ENCODE results near the gene ZBTB46. TPM values are rescaled to one million over a fixed set of nuclear protein-coding genes. Genes with fewer than 3 reads are reported as not detected.

ZBTB46 gene
- total RNA-seq, 4 donors from 2014 or later = 11.5 to 20.4 (median 12.6) TPM

GRCh38 chr20:63754008-63754407 is 77.1 kb downstream of the ZBTB46 start:
- peaks cover 0 to 22% (median 0%) of the 10 kb centered on the region in 3 donors for H3K36me3 ChIP-seq
- no peaks in the 10 kb centered on the region for H3K9me3 ChIP-seq
- 78 to 85% methylated on average over 13 to 15 of the region's 16 CpGs for WGBS, 2 donors
- no peak for TF ChIP-seq EP300 (IDR thresholded peaks at IDR 0.05)
- no peak for TF ChIP-seq CTCF (IDR thresholded peaks at IDR 0.05)
- no peak for TF ChIP-seq POLR2A (IDR thresholded peaks at IDR 0.05)
- no peak for DNase-seq (ENCODE audit: low spot score in 2 of 2)
- H3K4me3 ChIP-seq = no peak overlapping the region
- no peaks in the 10 kb centered on the region for H3K27me3 ChIP-seq
- no peak overlapping the region for H3K27ac ChIP-seq
- H3K4me1 ChIP-seq = no peaks in the 10 kb centered on the region

- H3K36me3 ChIP-seq = peaks cover 0 to 22% (median 0%) of the 10 kb centered on the region in 3 donors
- WGBS, 2 donors = 89 to 92% methylated on average over 12 to 13 of the region's 13 CpGs
- H3K4me3 ChIP-seq = no peak overlapping the region
- H3K27me3 ChIP-seq = no peaks in the 10 kb centered on the region
- H3K4me1 ChIP-seq = no peaks in the 10 kb centered on the region
- no peak for TF ChIP-seq CTCF (IDR thresholded peaks at IDR 0.05)
- no peak for TF ChIP-seq POLR2A (IDR thresholded peaks at IDR 0.05)
- no peak for TF ChIP-seq EP300 (IDR thresholded peaks at IDR 0.05)
- DNase-seq (ENCODE audit: low spot score in 2 of 2) = no peak
- no peak overlapping the region for H3K27ac ChIP-seq
- H3K9me3 ChIP-seq = no peaks in the 10 kb centered on the region
These were observed 77.7 kb downstream of the ZBTB46 start for GRCh38 chr20:63753381-63753780.

- TF ChIP-seq CTCF (IDR thresholded peaks at IDR 0.05) = no peak
- 95 to 96% methylated on average over 43 to 45 of the region's 50 CpGs for WGBS, 2 donors
- H3K27ac ChIP-seq = no peak overlapping the region
- H3K27me3 ChIP-seq = no peaks in the 10 kb centered on the region
- H3K4me1 ChIP-seq = no peaks in the 10 kb centered on the region
- no peak overlapping the region for H3K4me3 ChIP-seq
- H3K36me3 ChIP-seq = peaks cover 0 to 22% (median 0%) of the 10 kb centered on the region in 3 donors
- DNase-seq (ENCODE audit: low spot score in 2 of 2) = no peak
- no peaks in the 10 kb centered on the region for H3K9me3 ChIP-seq
These were observed 78.5 kb downstream of the ZBTB46 start for GRCh38 chr20:63752411-63753101.

GRCh38 chr20:63751471-63752271 is 79.4 kb downstream of the ZBTB46 start:
- WGBS, 2 donors = 80 to 93% methylated on average over 22 to 35 of the region's 45 CpGs
- Histone ChIP-seq H3K27me3 (no peaks in the 10 kb centered on the region), H3K36me3 (peaks cover 0 to 25% (median 0%) of the 10 kb centered on the region in 3 donors), H3K9me3 (no peaks in the 10 kb centered on the region), H3K27ac (no peak overlapping the region), H3K4me1 (no peaks in the 10 kb centered on the region), H3K4me3 (no peak overlapping the region)
- DNase-seq (ENCODE audit: low spot score in 2 of 2) = no peak
- TF ChIP-seq POLR2A (IDR thresholded peaks at IDR 0.05) = no peak
- no peak for TF ChIP-seq EP300 (IDR thresholded peaks at IDR 0.05)
- no peak for TF ChIP-seq CTCF (IDR thresholded peaks at IDR 0.05)

Data from tibial nerve (tissue), 4 donors.